Skeletal muscle tissue (tissue), 4 donors: ENCODE measurements around the gene ACAP2. TPM values are rescaled to one million over a fixed set of nuclear protein-coding genes. Genes with fewer than 3 reads are reported as not detected.

Experiments
- H3K27ac ChIP-seq: one replicate; pipeline ENCODE4 v1.7.0; 2013; ENCODE audit warnings: mild to moderate bottlenecking, low read depth, low read length, inconsistent platforms
- H3K27me3 ChIP-seq, 3 donors: one replicate each; pipeline ENCODE4 v1.7.0; 2013; ENCODE audit warnings: low read length in 3 of 3; ENCODE audit not compliant: control insufficient read depth in 3 of 3, insufficient read depth in 3 of 3
- H3K36me3 ChIP-seq, 3 donors: one replicate each; pipeline ENCODE4 v1.7.0; 2013; ENCODE audit warnings: low read length in 3 of 3; ENCODE audit not compliant: control insufficient read depth in 3 of 3, insufficient read depth in 3 of 3
- H3K4me1 ChIP-seq, 3 donors: one replicate each; pipeline ENCODE4 v1.7.0; 2013; ENCODE audit warnings: low read length in 3 of 3, mild to moderate bottlenecking in 3 of 3; ENCODE audit not compliant: control insufficient read depth in 3 of 3, insufficient read depth in 3 of 3
- H3K4me3 ChIP-seq, 3 donors: one replicate each; pipeline ENCODE4 v1.7.0; 2013; ENCODE audit warnings: low read length in 3 of 3
- H3K9ac ChIP-seq, 3 donors: one replicate each; pipeline ENCODE4 v1.7.0; 2013; ENCODE audit warnings: low read length in 3 of 3, mild to moderate bottlenecking in 3 of 3, moderate library complexity in 2 of 3, low read depth in 1 of 3
- H3K9me3 ChIP-seq, 3 donors: one replicate each; pipeline ENCODE4 v1.7.0; 2013; ENCODE audit warnings: low read length in 3 of 3; ENCODE audit not compliant: control insufficient read depth in 3 of 3
- total RNA-seq: library from RNA; depleted of rRNA; stranded (reverse); fragments of >200 nt; gene quantifications from one replicate; pipeline ENCODE4 v1.2.3, GENCODE V29; 2014
- donor health status: Osteomylitis.

Gene ACAP2
- total RNA-seq, 1 donor from 2014 or later, result 52.7 TPM

GRCh38 chr3:195397524-195397923 lies 45.3 kb downstream of the ACAP2 start:
- H3K9ac ChIP-seq, result no peak overlapping the region
- no peak overlapping the region for H3K27ac ChIP-seq
- H3K36me3 ChIP-seq, result no peaks in the 10 kb centered on the region

GRCh38 chr3:195395208-195395816 lies 47.5 kb downstream of the ACAP2 start:
- Histone ChIP-seq H3K27me3 (no peaks in the 10 kb centered on the region), H3K27ac (no peak overlapping the region), H3K9me3 (no peaks in the 10 kb centered on the region), H3K4me1 (no peaks in the 10 kb centered on the region), H3K9ac (no peak overlapping the region), H3K4me3 (no peak overlapping the region), H3K36me3 (peaks cover 0 to 4% (median 0%) of the 10 kb centered on the region in 3 donors)

More at GRCh38 chr3:195397524-195397923, 45.3 kb downstream of the ACAP2 start:
- H3K4me3 ChIP-seq, result no peak overlapping the region
- H3K4me1 ChIP-seq, result no peaks in the 10 kb centered on the region
- H3K27me3 ChIP-seq, result no peaks in the 10 kb centered on the region
- no peaks in the 10 kb centered on the region for H3K9me3 ChIP-seq

- Histone ChIP-seq H3K9ac (no peak overlapping the region), H3K27ac (no peak overlapping the region), H3K9me3 (no peaks in the 10 kb centered on the region), H3K27me3 (no peaks in the 10 kb centered on the region), H3K36me3 (peaks cover 0 to 4% (median 0%) of the 10 kb centered on the region in 3 donors), H3K4me1 (no peaks in the 10 kb centered on the region), H3K4me3 (no peak overlapping the region)
Measured at GRCh38 chr3:195394700-195395099, 48.1 kb downstream of the ACAP2 start.

GRCh38 chr3:195394024-195394423 lies 48.8 kb downstream of the ACAP2 start:
- Histone ChIP-seq H3K4me3 (no peak overlapping the region), H3K4me1 (no peaks in the 10 kb centered on the region)

GRCh38 chr3:195388380-195388779 lies 54.4 kb downstream of the ACAP2 start:
- H3K9ac ChIP-seq, result no peak overlapping the region
- H3K9me3 ChIP-seq, result no peaks in the 10 kb centered on the region
- no peak overlapping the region for H3K27ac ChIP-seq
- no peaks in the 10 kb centered on the region for H3K27me3 ChIP-seq
- H3K4me3 ChIP-seq, result no peak overlapping the region
- H3K36me3 ChIP-seq, result peaks cover 0 to 4% (median 0%) of the 10 kb centered on the region in 3 donors
- peaks cover 0 to 2% (median 0%) of the 10 kb centered on the region in 3 donors for H3K4me1 ChIP-seq

More at GRCh38 chr3:195394024-195394423, 48.8 kb downstream of the ACAP2 start:
- peaks cover 0 to 4% (median 0%) of the 10 kb centered on the region in 3 donors for H3K36me3 ChIP-seq
- no peak overlapping the region for H3K27ac ChIP-seq
- no peaks in the 10 kb centered on the region for H3K27me3 ChIP-seq
- H3K9me3 ChIP-seq, result no peaks in the 10 kb centered on the region
- H3K9ac ChIP-seq, result no peak overlapping the region

GRCh38 chr3:195386739-195387138 lies 56.1 kb downstream of the ACAP2 start:
- no peak overlapping the region for H3K27ac ChIP-seq

GRCh38 chr3:195385526-195385925 lies 57.3 kb downstream of the ACAP2 start:
- Histone ChIP-seq H3K9me3 (no peaks in the 10 kb centered on the region), H3K36me3 (no peaks in the 10 kb centered on the region), H3K27me3 (no peaks in the 10 kb centered on the region), H3K9ac (no peak overlapping the region), H3K4me3 (no peak overlapping the region), H3K4me1 (peaks cover 0 to 8% (median 0%) of the 10 kb centered on the region in 3 donors), H3K27ac (no peak overlapping the region)

More at GRCh38 chr3:195386739-195387138, 56.1 kb downstream of the ACAP2 start:
- H3K9me3 ChIP-seq, result no peaks in the 10 kb centered on the region
- H3K36me3 ChIP-seq, result peaks cover 0 to 4% (median 0%) of the 10 kb centered on the region in 3 donors
- H3K4me1 ChIP-seq, result peaks cover 0 to 2% (median 0%) of the 10 kb centered on the region in 3 donors
- no peak overlapping the region for H3K9ac ChIP-seq
- H3K27me3 ChIP-seq, result no peaks in the 10 kb centered on the region
- no peak overlapping the region for H3K4me3 ChIP-seq

- H3K9ac ChIP-seq, result no peak overlapping the region
- peaks cover 0 to 8% (median 0%) of the 10 kb centered on the region in 3 donors for H3K4me1 ChIP-seq
- no peaks in the 10 kb centered on the region for H3K27me3 ChIP-seq
- no peaks in the 10 kb centered on the region for H3K36me3 ChIP-seq
- H3K4me3 ChIP-seq, result no peak overlapping the region
- H3K27ac ChIP-seq, result no peak overlapping the region
- H3K9me3 ChIP-seq, result no peaks in the 10 kb centered on the region
Measured at GRCh38 chr3:195384952-195385351, 57.9 kb downstream of the ACAP2 start.

- Histone ChIP-seq H3K36me3 (peaks cover 0 to 17% (median 4%) of the 10 kb centered on the region in 3 donors), H3K9me3 (no peaks in the 10 kb centered on the region), H3K27ac (no peak overlapping the region), H3K9ac (no peak overlapping the region), H3K27me3 (no peaks in the 10 kb centered on the region), H3K4me3 (no peak overlapping the region), H3K4me1 (no peaks in the 10 kb centered on the region)
Measured at GRCh38 chr3:195372220-195372619, 70.6 kb downstream of the ACAP2 start.

GRCh38 chr3:195366200-195366925 lies 76.5 kb downstream of the ACAP2 start:
- Histone ChIP-seq H3K4me3 (no peak overlapping the region), H3K9ac (no peak overlapping the region), H3K36me3 (peaks cover 4 to 12% (median 4%) of the 10 kb centered on the region in 3 donors), H3K4me1 (no peaks in the 10 kb centered on the region), H3K9me3 (no peaks in the 10 kb centered on the region), H3K27me3 (no peaks in the 10 kb centered on the region), H3K27ac (no peak overlapping the region)
